GM19328 (cell line): ENCODE measurements around the gene ANO2.

Source experiments
- ATAC-seq: cut with Tn5 transposase; IDR thresholded peaks from one replicate; pipeline ENCODE4 v1.9.1; 2021; ENCODE audit warnings: mild to moderate bottlenecking, moderate library complexity; ENCODE audit not compliant: unreplicated experiment

The ANO2 gene

DNA sequence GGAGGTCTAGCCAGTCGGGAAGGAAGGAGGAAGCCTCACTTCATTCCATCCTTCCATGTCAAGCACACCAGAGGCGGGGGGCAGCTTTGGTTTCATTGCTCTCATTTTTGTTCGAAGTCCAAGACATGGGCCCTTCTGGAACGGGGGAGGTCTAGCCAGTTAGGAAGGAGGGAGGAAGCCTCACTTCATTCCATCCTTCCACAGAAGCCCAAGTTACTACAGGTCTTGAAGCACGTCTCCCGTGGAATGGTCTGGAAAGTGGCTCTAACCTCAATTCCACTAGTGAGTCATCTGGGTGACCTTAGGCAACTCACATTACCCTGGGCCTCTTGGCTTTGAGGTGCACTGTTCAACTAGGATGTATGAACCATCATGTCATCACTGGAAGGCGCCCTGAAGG lies 356.9 kb downstream of the ANO2 start:
- no peak for ATAC-seq

DNA sequence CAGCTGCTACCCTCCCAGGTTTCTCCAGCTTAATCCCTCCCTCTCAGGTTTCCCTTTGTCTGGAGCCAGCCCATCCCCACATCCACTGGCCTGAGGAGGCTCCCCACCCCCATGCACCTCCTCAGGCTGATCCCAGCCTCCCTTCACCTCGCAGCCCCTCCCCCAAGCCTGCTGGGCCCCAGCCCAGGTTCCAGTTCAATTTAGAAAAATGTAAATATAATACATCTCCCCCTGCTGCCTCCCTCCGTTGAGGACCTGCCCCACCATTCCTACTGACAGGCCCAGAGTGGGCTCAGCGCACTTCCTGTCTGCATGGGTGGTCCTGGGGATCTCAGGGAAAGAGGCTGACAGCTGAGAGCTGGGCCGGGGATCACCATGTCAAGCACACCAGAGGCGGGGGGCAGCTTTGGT lies 357.3 kb downstream of the ANO2 start:
- no peak for ATAC-seq

DNA sequence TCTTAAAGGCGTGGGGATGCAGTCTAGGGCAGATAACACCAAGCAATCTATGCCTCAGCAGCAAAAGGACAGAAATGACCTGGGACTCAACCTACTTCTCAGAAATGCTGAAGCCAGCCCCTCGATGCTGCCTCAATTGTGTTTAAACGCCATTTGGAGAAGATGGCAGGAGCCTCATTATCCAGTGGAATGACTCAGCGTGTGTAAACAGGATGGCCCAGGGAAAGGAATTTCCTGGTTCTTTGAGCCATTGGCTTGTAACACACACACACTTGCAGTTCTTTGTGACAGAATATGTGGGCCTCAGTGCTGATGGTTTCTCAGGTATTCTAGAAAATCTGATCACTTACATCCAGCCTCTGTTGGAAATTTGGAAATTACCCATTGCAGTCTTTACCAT lies 358.9 kb downstream of the ANO2 start:
- no peak for ATAC-seq

DNA sequence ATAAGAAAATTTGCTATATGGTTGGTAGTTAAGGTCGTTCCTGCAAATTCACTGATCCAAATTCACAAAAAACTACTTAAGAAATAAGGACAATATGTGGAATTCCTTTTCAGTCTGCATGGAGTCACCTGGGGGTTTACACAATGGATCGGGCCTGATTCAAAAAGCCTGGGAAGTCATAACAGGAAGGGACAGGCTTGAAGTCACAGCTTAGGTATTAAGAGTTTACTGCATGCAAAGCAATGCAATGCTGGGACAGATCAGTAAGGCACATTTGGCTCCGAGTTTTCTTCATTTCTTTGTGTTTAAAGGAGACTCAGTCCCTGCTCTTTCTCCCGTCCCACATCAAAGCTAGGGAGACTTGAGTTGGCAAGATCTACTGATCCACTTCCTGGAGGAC lies 359.9 kb downstream of the ANO2 start:
- ATAC-seq: no peak

DNA sequence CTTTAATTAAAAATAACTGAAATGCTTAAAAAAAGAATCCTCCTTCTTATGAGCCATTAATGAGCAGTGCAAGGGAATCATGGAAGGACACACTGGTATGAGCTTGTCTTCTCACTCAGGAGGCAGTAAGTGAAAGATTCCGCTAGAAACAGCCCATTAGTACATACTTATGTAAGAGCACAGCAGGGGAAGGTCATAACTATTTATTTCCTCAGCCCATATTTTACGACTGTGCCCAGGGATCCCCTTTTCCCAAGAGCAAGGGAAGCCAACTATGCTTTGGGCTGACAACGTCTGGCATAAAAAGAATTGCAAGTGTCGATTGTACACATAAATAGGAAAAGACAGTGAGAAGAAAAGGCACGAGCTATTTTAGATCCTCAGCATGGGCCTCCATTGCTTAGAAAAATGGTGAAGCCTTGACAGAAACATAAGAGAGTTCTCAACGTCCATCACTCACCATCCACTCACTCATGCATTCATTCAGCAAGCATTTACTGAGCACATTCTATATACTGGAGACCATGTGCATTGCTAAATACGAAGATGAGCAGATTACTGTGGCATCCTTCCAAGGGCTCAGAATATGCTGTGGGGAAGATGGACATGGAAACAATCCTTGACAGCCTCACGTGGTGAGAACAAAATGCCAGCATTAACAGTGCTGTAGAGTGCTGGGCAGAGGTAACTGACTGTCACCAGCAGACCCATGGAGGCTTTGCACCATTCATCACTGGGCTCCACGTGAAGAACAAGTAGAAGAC lies 360.5 kb downstream of the ANO2 start:
- no peak for ATAC-seq

DNA sequence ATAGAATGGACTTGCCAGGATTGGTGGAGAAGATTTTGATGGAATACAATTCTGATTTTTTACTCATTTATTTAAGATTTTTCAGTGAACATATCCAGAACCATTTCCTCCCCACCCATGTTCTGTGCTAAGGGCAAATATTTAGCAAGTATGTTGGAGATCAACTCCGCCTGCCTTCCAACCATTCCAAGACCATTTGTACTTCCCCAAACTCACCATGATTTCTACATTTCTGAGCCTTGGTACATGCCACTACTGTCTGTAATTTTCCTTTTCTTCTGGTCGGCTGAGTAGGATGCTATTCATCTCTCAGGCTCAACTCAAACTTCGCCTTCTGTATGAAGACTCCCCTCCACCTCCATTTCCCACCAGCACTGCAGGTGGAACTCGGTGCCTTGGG lies 362.5 kb downstream of the ANO2 start:
- no peak for ATAC-seq

DNA sequence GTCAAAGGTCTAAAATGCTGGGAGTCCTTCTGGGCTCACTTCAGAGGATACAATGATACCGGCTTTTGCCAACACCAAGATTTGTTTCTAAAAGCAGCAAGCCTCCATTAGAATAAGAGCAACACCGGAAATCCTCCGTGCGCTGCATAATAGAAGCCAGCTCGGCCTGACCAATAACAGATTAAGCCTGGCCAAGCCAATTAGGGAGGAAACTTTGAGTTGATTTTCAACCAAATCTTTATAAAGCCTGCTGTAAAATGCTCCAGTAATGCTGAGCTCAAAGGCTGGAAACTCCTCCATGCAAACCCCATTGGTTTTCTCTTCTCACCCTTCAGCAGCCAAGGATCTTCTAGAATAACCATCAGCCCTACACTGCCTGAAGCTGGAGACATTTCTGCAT lies 363.0 kb downstream of the ANO2 start:
- no peak for ATAC-seq

DNA sequence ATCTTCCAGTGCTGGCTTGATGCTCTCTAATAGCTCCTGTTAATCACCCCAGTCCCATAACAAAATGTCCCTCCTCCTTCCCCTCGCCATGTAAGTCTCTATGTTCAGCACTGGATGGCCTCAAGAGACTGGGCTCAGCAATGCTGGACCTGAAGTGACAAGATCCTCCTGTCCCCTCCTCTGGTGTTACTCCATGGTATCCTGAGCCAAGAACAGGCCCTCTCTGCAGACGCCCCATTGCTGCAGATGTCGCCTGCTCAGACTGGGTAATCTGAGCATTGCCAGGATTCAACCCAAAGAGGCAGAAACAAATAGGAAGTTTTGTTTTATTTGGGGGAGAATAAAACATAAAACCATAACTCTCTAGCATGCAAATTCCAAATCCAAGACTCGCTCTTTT lies 363.4 kb downstream of the ANO2 start:
- no peak for ATAC-seq

DNA sequence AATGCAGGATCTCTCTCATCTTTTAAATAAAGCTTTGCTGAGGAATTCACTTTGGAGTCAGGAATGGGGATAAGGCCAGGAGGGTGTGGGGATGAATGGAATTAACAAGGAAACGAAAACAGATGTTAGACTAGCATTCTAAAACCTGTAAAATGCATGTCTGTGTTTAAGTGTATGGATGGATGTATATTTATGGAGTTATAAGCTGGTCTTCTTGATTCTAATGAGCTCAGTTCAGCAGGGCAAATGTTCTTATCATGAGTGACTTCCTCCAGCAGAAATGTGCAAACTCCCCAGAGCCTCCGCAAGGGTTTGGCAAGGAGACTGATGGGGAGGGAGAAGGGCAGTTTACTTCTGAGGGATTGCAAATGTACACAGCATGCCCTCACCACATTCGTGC lies 364.0 kb downstream of the ANO2 start:
- no peak for ATAC-seq

DNA sequence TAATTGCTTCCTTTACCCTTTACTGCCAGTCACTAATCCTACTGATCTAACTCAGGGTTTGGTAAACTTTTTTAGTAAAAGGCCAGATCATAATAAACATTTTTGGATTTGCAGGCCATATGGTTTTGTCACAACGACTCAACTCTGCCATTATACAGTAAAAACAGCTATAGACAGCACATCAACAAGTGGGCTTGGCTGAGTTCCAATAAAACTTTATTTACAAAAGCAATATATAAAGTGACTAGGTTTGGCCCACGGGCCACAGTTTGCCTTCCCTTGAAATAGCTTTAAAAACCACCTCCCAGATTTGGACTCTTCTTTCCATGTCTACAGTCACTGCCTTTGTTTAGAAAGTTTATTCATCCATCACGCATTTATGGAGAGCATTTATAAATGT lies 366.3 kb downstream of the ANO2 start:
- no peak for ATAC-seq

DNA sequence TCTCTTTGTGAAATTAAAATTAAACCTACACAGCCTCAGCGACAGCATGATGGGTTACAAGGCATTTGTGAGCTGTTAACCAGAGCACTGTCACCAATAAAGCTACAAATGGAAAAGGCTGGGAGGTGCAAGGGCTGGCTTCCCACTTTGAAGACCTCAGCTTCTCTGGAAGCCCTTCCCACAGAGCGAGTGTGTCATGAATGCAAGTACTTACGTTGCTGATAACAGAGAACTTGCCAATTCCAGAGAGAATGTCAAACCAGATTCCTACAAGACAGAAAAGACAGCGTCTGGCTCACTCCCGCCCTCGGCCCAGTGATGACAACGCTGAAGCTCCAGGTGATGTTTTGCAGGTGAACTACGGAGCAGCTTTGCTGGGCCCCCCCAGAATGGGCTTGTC lies 367.3 kb downstream of the ANO2 start:
- ATAC-seq: no peak

DNA sequence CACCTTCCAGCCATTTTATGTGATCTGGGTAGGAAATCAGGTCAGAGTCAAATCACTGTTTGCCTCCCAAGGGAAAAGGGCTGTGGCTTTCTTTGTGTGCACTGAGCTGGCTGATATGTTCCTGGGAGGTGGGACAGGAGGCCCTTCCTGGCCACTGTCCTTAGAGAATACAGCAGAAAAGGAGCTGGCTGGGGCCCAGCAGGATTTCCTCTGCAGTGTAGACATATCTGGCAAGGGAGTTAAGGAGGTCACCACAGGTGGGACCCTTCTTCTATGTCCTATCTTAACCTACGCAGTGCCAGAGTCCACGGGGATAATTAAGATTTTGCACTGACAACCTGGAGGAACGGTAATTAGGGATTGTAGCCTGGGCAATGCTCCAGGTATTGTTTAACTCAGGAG lies 367.8 kb downstream of the ANO2 start:
- ATAC-seq: no peak

DNA sequence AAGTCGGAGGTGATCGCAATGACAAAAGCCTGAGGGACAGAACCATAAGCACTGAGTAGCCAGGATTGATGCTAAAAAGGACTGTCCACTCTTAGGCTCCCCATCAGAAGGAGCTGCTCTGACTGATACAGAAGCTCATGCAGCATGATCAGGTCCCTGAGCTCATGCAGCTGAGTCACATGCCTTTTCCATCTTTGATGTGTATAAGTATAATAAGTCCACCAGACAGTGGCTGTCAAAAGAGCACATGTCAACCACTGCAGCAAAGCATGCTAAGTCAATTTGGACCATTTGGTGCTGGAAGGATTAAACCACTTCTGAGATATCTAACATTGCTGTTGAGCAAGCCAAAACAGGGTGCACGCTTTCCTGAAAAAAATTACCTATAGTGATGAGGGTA lies 369.1 kb downstream of the ANO2 start:
- ATAC-seq: no peak

DNA sequence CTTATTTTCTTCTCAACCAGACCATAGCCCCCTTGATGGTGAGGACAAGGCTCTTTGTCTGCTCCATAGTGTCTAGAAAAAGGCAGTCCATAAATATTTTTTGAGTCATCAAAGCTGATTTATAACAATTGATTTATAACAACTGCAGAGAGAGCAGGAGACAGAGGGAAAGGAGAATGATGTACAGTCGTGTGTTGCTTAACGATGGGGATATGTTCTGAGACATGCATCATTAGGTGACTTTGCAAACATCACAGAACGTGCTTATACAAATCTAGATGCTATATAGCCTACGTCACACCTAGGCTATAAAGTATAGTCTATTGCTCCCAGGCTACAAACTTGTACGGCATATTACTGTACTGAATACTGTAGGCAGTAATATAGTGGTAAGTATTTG lies 369.8 kb downstream of the ANO2 start:
- no peak for ATAC-seq

DNA sequence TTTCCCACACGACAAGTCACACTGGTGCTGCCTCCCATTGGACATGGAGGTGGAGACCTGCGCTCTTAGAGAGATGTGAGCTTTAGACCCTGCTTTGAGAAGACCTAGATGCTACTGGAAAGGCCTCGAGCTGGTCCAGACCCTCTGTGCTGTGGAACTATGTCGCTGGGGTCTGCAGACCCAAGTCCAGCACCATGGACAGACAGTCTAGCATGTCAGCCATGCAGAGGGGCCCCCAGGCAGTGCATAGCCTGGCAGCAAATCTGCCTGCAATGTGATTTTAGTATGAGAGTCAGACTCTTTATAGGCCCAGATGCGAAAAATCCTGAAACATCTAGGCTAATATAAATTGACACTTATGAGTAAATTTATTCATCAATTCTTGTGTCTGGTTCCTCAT lies 371.7 kb downstream of the ANO2 start:
- no peak for ATAC-seq

DNA sequence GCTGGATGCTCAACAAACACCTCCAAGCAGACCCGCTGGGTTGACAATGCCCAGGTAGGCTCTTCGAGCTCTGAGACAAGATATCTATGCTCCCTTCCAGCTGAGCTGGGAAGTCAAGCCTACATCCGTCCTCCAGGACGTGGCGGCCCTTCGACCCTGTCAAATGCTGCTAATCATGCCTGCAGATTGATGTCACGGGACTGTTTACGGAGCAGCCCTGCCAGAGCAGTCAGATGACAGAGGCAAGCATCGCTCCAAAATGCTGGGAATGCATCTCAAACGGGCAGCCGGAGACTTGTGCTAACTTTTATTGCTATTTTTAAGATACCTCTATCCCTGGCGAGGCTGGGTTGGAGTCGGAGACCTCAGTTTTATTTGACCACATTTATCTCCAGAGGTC lies 373.9 kb downstream of the ANO2 start:
- ATAC-seq: no peak

DNA sequence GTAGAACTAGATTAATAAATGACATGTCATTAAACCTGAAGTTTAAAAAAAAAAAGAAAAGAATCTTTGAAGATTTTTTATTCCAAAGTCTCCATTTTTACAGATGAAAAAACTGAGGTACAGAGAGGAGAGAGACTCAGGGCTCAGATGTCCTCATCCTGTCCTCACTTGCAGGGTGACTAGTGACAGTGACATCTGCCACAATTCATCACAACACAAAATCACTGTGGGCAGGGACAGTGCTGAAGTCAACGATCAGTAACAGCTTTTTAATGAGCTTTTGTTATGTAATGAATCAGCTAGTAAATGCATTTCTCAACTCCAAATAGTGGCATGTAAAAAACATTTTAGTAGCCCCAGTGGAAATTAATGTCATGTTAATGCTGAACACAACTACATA lies 374.6 kb downstream of the ANO2 start:
- ATAC-seq: no peak

DNA sequence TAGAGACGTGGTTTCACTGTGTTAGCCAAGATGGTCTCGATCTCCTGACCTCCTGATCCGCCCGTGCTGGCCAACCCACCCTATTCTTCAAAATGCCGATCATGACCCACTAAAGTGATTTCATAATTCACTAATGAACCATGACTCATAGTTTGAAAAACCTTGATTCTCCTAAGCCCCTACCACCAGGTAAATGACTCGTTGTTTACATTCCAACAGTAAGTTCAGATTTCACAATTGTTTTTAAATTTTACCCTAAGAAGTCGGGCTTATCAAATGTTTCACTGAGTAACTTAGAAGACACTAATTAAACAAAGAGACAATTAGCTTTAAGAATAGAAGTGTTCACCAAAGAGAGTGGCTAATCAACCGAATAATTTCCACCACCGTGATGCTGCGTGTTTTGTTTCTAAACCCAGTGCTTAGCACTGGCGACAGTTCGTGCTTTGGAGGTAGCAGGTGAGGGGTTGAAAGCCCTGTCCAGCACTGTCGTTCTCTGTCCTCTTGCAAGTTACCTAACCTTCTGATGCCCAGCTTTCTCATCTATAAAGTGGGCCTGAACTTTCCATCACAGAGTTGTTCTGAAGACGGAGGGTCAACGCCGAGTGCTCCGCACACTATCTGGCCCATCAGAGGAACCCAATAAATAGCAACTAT lies 376.6 kb downstream of the ANO2 start:
- ATAC-seq: no peak

DNA sequence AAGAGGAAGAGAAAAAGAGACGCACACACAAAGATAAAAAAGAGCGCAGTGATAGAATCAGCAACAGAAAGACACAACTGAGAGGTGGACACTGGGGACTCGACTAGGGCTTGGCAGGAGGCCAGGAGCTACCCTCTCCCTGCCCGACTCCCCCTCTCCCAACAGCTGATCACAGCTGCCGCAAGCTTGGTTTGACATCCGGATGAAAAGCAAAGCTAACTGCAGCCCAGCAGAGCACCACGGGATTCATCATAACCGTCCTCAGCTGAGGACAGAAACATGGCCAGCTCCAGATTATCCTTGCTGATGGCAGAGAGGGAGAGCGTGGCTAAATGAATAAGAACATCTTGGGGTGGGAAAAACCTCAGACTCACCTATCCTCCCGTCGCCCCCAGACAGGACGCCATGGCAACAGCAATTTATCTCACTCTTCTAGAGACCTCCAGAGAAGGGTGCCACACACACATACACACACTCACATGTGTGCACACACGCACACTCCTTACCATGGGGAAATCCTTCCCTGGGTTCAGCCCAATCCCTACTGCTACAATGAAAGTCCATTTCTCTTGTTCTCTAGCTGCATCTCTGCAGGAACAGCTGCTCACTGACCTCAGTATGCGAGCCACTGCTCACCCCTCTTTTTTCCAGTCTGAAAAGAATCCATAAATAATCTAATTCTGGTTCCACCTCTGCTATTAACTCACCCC lies 377.9 kb downstream of the ANO2 start:
- no peak for ATAC-seq

DNA sequence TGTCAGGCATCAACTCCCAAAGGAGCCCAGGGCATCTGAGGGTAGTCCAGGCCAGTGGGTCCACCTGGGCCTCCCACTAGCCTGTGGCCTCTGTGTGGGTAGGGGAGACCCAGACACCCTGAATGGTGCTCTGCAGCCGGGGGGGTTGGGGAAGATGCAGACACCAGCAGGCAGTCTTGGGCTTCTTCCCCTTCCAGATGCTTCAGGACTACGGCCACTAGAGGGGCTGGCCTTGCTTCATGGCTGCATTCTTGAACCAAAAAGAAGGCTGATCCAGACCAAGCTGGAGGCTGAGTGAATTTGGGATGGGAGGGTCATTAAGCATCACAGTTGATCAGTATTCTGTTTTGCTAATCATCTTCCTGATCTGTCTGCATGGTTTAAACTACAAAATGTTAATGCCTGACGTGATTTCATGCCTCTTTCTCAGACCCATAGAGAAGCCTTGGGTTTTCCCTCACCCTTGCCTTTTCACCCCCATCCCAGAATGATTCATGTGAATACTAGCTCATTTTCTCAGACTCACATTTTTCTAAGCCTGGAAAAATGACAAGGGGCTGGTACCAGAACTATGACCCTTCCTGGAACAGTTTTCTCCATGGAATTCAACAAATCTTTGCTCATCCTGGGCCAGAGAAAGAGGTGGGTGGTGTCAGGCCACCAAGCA lies 379.0 kb downstream of the ANO2 start:
- ATAC-seq: no peak

DNA sequence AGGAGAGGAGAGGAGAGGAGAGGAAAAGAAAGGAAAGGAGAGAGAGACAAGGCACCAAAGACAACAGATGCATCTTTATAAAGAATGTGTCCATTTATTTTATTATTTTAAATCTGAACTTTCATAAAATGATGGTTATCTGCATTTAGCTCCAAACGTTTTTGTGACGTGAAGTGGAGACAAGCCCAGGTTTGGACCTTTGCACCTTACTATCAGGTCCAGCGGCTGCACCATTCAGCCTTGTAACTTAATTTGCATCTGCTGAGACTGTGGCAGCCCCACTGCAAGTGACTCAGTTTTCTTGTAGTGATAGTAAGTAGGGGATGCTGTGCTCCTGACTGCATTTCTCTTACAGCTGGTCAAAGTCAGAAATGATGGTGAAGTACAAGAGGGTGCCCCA lies 382.5 kb downstream of the ANO2 start:
- no peak for ATAC-seq

DNA sequence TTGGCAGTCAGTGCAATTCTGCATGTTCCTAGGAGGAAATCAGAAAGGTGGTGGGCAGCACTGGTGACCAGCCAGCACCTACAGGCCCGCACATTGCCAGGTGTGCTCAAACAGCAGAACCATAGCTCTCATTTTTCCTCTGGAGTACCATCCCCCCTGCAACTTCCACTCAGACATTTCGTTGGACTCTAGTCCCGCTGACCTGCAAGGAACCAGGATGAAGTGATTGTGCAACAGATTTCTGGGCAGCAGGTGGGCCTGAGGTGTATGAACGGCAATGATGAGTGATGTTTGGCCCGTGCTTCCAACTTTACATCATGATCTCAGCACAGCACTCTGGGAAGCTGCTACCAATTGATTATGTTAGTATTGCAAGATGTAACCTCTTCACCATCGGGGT lies 383.2 kb downstream of the ANO2 start:
- ATAC-seq: no peak
